Endodermal cell (in vitro differentiated cells): Measurements from ENCODE around the gene BTNL2. TPM values are rescaled to one million over a fixed set of nuclear protein-coding genes. Genes with fewer than 3 reads are reported as not detected.

Source experiments
- DNase-seq: peaks from one replicate; pipeline ENCODE4 v3.0.0-alpha.2; 2017
- H3K27ac ChIP-seq: 2 replicates; pipeline ENCODE4 v1.5.1; 2013; ENCODE audit warnings: mild to moderate bottlenecking, low read depth, low read length, moderate library complexity
- H3K27me3 ChIP-seq: 2 replicates; pipeline ENCODE4 v1.6.1; 2013; ENCODE audit warnings: mild to moderate bottlenecking, low read length, moderate library complexity; ENCODE audit not compliant: insufficient read depth, control insufficient read depth, poor library complexity, severe bottlenecking
- H3K36me3 ChIP-seq: 2 replicates; pipeline ENCODE4 v1.7.0; 2013; ENCODE audit warnings: mild to moderate bottlenecking, low read length, moderate library complexity; ENCODE audit not compliant: control insufficient read depth, insufficient read depth
- H3K4me1 ChIP-seq: one replicate; pipeline ENCODE4 v1.7.0; 2013; ENCODE audit warnings: low read length; ENCODE audit not compliant: control insufficient read depth, insufficient read depth
- H3K4me3 ChIP-seq: 2 replicates; pipeline ENCODE4 v1.5.1; 2013; ENCODE audit warnings: mild to moderate bottlenecking, low read length, moderate library complexity
- H3K9ac ChIP-seq: 2 replicates; pipeline ENCODE4 v1.6.1; 2013; ENCODE audit warnings: mild to moderate bottlenecking, low read length, moderate library complexity; ENCODE audit not compliant: poor library complexity, severe bottlenecking; ENCODE audit errors: extremely low read depth
- H3K9me3 ChIP-seq: 2 replicates; pipeline ENCODE4 v1.6.1; 2013; ENCODE audit warnings: mild to moderate bottlenecking, low read length, moderate library complexity; ENCODE audit not compliant: control insufficient read depth
- H3K27ac Mint-ChIP-seq: 2 replicates; pipeline ENCODE4 v1.8.0; 2020; ENCODE audit warnings: mixed read lengths
- H3K27me3 Mint-ChIP-seq: 2 replicates; pipeline ENCODE4 v1.8.0; 2021; ENCODE audit warnings: mild to moderate bottlenecking, mixed read lengths; ENCODE audit not compliant: insufficient read depth
- H3K36me3 Mint-ChIP-seq: 2 replicates; pipeline ENCODE4 v1.8.0; 2020; ENCODE audit warnings: low read depth, mixed read lengths
- H3K4me1 Mint-ChIP-seq: 2 replicates; pipeline ENCODE4 v1.8.0; 2020; ENCODE audit warnings: mixed read lengths
- H3K4me3 Mint-ChIP-seq: 2 replicates; pipeline ENCODE4 v1.8.0; 2020; ENCODE audit warnings: mild to moderate bottlenecking, moderate library complexity, mixed read lengths
- H3K9me3 Mint-ChIP-seq: 2 replicates; pipeline ENCODE4 v1.8.0; 2020; ENCODE audit warnings: mild to moderate bottlenecking, mixed read lengths
- WGBS, 2 experiments: methylation state at CpG; one replicate each; pipeline versions ENCODE4 v1.1.5 to v1.1.7; 2013; ENCODE audit warnings: missing lambda C conversion rate in 2 of 2, mixed read lengths in 1 of 2; ENCODE audit not compliant: insufficient coverage in 1 of 2, insufficient read length in 1 of 2; 5-methylcytosine and 5-hydroxymethylcytosine counted together
- total RNA-seq, 2 donors: library from RNA; stranded (reverse); fragmentation: NEBNext Ultra II Directional in 1 of 2; extraction: Animal tissue kit (Norgen Biotek cat#: 25700) in 1 of 2; gene quantifications; 2 replicates in 1 of 2; 3 replicates in 1 of 2; pipeline ENCODE4 v1.2.1, GENCODE V29; 2021
- TF ChIP-seq, protein P1 (sequence below): fragments of 200-600 bp; sonication (generic); conservative IDR thresholded peaks from 2 replicates; pipeline ENCODE4 v1.5.0; 2021; ENCODE audit warnings: antibody characterized with exemption, mild to moderate bottlenecking

The BTNL2 gene
- total RNA-seq, 2 donors from 2014 or later, result not detected

DNA sequence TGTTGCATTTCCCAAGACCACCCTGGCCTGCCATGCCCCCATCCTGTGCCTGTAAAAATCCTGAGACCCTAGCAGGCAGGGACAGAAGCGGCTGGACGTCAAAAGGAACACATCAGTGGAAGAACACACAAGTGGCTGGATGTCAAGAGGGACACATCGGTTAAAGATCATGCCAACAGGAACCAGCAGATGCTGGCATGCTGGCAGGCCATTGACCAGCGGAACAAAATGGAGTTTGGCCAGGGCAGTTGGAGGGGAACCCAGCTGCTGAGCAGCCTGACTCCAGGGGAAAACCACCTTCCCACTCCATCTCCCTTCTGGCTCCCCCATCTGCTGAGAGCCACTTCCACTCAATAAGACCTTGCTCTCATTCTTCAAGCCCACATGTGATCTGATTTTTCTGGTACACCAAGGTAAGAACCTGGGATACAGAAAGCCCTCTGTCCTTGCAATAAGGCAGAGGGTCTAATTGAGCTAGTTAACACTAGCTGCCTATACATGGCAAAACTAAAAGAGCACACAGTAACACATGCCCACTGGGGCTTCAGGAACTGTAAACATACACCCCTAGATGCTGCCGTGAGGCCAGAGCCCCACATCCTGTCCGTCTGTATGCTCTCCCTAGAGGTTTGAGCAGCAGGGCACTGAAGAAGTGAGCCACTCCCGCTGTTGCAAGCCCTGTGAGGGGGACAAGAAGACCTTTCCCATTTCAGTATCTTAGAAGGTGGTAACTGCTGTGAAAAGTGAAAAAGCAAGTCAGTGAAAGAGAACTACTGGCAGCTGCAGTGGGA, 31.0 kb downstream of the BTNL2 start:
- Histone ChIP-seq H3K27ac (no peak overlapping the region), H3K27me3 (no peaks in the 10 kb centered on the region), H3K9ac (no peak overlapping the region), H3K9me3 (no peaks in the 10 kb centered on the region), H3K4me1 (no peaks in the 10 kb centered on the region), H3K4me3 (no peak overlapping the region), H3K36me3 (no peaks in the 10 kb centered on the region)
- WGBS, 2 experiments, result 81 to 84% methylated on average over 3 to 7 of the region's 7 CpGs
- Mint-ChIP-seq H3K4me1 (no peaks in the 10 kb centered on the region), H3K27ac (no peak overlapping the region), H3K9me3 (no peaks in the 10 kb centered on the region), H3K27me3 (peaks cover 3% of the 10 kb centered on the region), H3K4me3 (no peak overlapping the region), H3K36me3 (no peaks in the 10 kb centered on the region)
- TF ChIP-seq, protein P1, sequence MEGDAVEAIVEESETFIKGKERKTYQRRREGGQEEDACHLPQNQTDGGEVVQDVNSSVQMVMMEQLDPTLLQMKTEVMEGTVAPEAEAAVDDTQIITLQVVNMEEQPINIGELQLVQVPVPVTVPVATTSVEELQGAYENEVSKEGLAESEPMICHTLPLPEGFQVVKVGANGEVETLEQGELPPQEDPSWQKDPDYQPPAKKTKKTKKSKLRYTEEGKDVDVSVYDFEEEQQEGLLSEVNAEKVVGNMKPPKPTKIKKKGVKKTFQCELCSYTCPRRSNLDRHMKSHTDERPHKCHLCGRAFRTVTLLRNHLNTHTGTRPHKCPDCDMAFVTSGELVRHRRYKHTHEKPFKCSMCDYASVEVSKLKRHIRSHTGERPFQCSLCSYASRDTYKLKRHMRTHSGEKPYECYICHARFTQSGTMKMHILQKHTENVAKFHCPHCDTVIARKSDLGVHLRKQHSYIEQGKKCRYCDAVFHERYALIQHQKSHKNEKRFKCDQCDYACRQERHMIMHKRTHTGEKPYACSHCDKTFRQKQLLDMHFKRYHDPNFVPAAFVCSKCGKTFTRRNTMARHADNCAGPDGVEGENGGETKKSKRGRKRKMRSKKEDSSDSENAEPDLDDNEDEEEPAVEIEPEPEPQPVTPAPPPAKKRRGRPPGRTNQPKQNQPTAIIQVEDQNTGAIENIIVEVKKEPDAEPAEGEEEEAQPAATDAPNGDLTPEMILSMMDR, result no peak
- no peak for DNase-seq

DNA sequence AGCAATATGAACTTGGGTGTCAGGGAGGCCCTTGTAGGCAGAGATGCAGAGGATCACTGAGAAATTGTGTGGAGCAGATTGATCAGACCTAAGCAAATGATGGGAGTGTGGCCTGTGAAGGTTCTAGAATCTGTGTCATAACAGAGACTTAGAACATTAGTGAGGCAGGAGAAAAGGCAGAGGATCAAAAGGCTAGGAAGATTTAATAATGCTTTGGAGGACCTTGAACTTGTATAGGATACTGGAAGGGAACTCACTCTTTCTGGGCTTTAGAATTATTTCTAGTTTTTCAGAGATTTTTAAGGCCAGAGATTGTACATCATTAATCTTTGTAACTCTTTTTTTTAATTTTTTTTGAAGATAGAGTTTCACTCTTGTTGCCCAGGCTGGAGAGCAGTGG, 35.2 kb downstream of the BTNL2 start, which contains the start of gene TSBP1:
TSS of gene TSBP1 (minus strand) at position 101 of the 400 bp plus-strand sequence. CDS start 197 bp downstream, outside the sequence.
- H3K4me3 Mint-ChIP-seq, result no peak within 1 kb of the TSS
- no peaks in the 10 kb centered on the region for H3K9me3 Mint-ChIP-seq
- no peak within 1 kb of the TSS for H3K9ac ChIP-seq
- DNase-seq, result no peak
- TF ChIP-seq, protein P1, result no peak
- H3K27ac ChIP-seq, result no peak within 1 kb of the TSS
- no peaks in the 10 kb centered on the region for H3K27me3 ChIP-seq
- no peaks in the 10 kb centered on the region for H3K9me3 ChIP-seq
- H3K27ac Mint-ChIP-seq, result no peak within 1 kb of the TSS
- H3K4me1 Mint-ChIP-seq, result no peaks in the 10 kb centered on the region
- H3K4me1 ChIP-seq, result no peaks in the 10 kb centered on the region
- H3K4me3 ChIP-seq, result no peak within 1 kb of the TSS
- no peaks in the 10 kb centered on the region for H3K36me3 ChIP-seq
- H3K36me3 Mint-ChIP-seq, result no peaks in the 10 kb centered on the region
- H3K27me3 Mint-ChIP-seq, result peaks cover 3% of the 10 kb centered on the region

DNA sequence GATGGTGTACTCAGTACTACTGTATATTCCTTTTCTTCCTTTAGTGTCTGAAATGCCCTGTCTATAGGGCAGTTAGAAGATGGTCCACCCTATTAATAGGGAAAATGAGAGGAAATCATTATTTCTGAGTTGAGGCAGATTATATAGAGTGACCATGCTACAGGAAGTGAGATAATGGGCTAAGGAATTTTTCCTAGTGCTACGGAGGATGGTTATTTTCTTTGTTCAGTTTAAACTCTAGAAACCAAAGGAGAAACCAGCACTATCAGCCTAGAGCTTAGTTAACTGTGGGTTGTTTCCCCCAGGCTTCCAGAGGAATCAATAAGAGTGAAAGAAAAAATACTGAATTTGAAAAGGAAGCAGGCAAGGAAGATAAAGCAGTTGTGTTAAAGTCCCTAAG, 35.8 kb downstream of the BTNL2 start:
- no peak overlapping the region for H3K27ac Mint-ChIP-seq
- no peaks in the 10 kb centered on the region for H3K36me3 Mint-ChIP-seq
- no peak overlapping the region for H3K4me3 Mint-ChIP-seq
- Histone ChIP-seq H3K4me3 (no peak overlapping the region), H3K4me1 (no peaks in the 10 kb centered on the region), H3K27me3 (no peaks in the 10 kb centered on the region), H3K9ac (no peak overlapping the region), H3K27ac (no peak overlapping the region), H3K36me3 (no peaks in the 10 kb centered on the region), H3K9me3 (no peaks in the 10 kb centered on the region)
- peaks cover 1% of the 10 kb centered on the region for H3K27me3 Mint-ChIP-seq
- TF ChIP-seq, protein P1, result no peak
- no peak for DNase-seq
- no peaks in the 10 kb centered on the region for H3K4me1 Mint-ChIP-seq
- WGBS, 2 experiments, result 75% methylated on average over 1 of the region's 1 CpG; no CpG with 5 or more reads in 1 of the 2 experiments
- H3K9me3 Mint-ChIP-seq, result no peaks in the 10 kb centered on the region
